VCaP (cell line): ENCODE data around the gene DLGAP1.

Source experiments
- H3K27ac ChIP-seq: fragments of 450-650 bp; 2 replicates; pipeline ENCODE4 v1.5.1; 2017
- CTCF ChIP-seq: fragments of 450-650 bp; conservative IDR thresholded peaks from 2 replicates; pipeline ENCODE4 v1.5.1; 2017; ENCODE audit warnings: mild to moderate bottlenecking, moderate library complexity

Gene DLGAP1

GRCh38 chr18:3793545-3793944, 661.6 kb downstream of the DLGAP1 start:
- no peak for TF ChIP-seq CTCF
- no peak overlapping the region for H3K27ac ChIP-seq

GRCh38 chr18:3793111-3793510, 662.0 kb downstream of the DLGAP1 start:
- H3K27ac ChIP-seq = no peak overlapping the region
- TF ChIP-seq CTCF = no peak

- no peak overlapping the region for H3K27ac ChIP-seq
- TF ChIP-seq CTCF = no peak
These were observed 662.4 kb downstream of the DLGAP1 start for GRCh38 chr18:3792711-3793110.

GRCh38 chr18:3791238-3791637, 663.9 kb downstream of the DLGAP1 start:
- no peak for TF ChIP-seq CTCF
- no peak overlapping the region for H3K27ac ChIP-seq

GRCh38 chr18:3790703-3791102, 664.4 kb downstream of the DLGAP1 start:
- TF ChIP-seq CTCF = no peak
- H3K27ac ChIP-seq = no peak overlapping the region

- no peak overlapping the region for H3K27ac ChIP-seq
- no peak for TF ChIP-seq CTCF
These were observed 665.6 kb downstream of the DLGAP1 start for GRCh38 chr18:3789525-3789924.

GRCh38 chr18:3784949-3785348, 670.2 kb downstream of the DLGAP1 start:
- TF ChIP-seq CTCF = no peak
- H3K27ac ChIP-seq = no peak overlapping the region

GRCh38 chr18:3782901-3783300, 672.2 kb downstream of the DLGAP1 start:
- H3K27ac ChIP-seq = no peak overlapping the region
- TF ChIP-seq CTCF = no peak
